ENCODE measurements around the gene WSB1. TPM values are rescaled to one million over a fixed set of nuclear protein-coding genes. Genes with fewer than 3 reads are reported as not detected.

Gene WSB1
- total and polyA plus RNA-seq, 4 donors: 26.6 to 86.2 (median 45.8) TPM

DNA sequence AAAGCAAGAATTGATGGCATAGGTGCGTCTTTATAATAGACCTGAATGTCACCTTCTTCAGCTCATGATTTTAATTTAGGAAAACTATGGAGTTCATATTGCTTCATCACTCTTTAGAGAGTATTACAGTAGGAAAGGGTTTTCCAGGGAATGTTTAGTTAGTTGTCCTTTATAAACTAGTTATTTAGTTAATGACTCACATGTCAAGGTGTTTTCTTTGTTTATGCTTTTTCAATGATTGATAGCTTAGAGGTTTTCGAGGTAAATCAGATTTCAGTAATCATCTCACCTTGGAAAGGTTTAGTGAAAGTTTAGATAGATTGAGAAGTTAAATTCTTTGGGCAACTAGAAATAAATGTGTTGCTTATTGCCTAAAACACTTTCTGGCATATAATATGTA lies 9.8 kb downstream of the WSB1 start:
- H3K27ac ChIP-seq (ENCODE audit: low read depth in 1 of 2, low read length in 2 of 2): no peak overlapping the region
- peaks cover 0 to 11% (median 1%) of the 10 kb centered on the region in 4 donors for H3K4me1 ChIP-seq (ENCODE audit: control insufficient read depth in 4 of 4, insufficient read depth in 4 of 4, low read length in 3 of 4)
- no peak for DNase-seq (ENCODE audit: low spot score)
- H3K36me3 ChIP-seq (ENCODE audit: control insufficient read depth in 4 of 4, insufficient read depth in 3 of 4, low read depth in 1 of 4, low read length in 3 of 4): peaks cover 0 to 21% (median 18%) of the 10 kb centered on the region in 4 donors
- no peak overlapping the region for H3K4me3 ChIP-seq (ENCODE audit: low read depth in 1 of 3, low read length in 3 of 3)
- H3K27me3 ChIP-seq (ENCODE audit: control insufficient read depth in 4 of 4, insufficient read depth in 4 of 4, low read length in 3 of 4): no peaks in the 10 kb centered on the region
- TF ChIP-seq, protein P1, sequence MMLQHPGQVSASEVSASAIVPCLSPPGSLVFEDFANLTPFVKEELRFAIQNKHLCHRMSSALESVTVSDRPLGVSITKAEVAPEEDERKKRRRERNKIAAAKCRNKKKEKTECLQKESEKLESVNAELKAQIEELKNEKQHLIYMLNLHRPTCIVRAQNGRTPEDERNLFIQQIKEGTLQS (IDR thresholded peaks at IDR 0.05): no peak
- TF ChIP-seq SP1 (IDR thresholded peaks at IDR 0.05) (no peak), NR2F2 (IDR thresholded peaks at IDR 0.05) (no peak), EGR1 (IDR thresholded peaks at IDR 0.05; ENCODE audit: low read depth in 2 of 2) (no peak), FOXA2 (IDR thresholded peaks at IDR 0.05) (no peak), JUND (IDR thresholded peaks at IDR 0.05) (no peak), GABPA (IDR thresholded peaks at IDR 0.05 in 1 of 2, conservative IDR thresholded peaks at IDR 0.05 in 1 of 2) (no peak), TAF1 (conservative IDR thresholded peaks at IDR 0.05) (no peak), FOXA1 (IDR thresholded peaks at IDR 0.05) (no peak), HNF4A (conservative IDR thresholded peaks at IDR 0.05) (no peak), HNF4G (IDR thresholded peaks at IDR 0.05) (no peak), RXRA (IDR thresholded peaks at IDR 0.05) (no peak), YY1 (IDR thresholded peaks at IDR 0.05) (no peak), RAD21 (IDR thresholded peaks at IDR 0.05) (no peak)
- TF ChIP-seq, protein P2, sequence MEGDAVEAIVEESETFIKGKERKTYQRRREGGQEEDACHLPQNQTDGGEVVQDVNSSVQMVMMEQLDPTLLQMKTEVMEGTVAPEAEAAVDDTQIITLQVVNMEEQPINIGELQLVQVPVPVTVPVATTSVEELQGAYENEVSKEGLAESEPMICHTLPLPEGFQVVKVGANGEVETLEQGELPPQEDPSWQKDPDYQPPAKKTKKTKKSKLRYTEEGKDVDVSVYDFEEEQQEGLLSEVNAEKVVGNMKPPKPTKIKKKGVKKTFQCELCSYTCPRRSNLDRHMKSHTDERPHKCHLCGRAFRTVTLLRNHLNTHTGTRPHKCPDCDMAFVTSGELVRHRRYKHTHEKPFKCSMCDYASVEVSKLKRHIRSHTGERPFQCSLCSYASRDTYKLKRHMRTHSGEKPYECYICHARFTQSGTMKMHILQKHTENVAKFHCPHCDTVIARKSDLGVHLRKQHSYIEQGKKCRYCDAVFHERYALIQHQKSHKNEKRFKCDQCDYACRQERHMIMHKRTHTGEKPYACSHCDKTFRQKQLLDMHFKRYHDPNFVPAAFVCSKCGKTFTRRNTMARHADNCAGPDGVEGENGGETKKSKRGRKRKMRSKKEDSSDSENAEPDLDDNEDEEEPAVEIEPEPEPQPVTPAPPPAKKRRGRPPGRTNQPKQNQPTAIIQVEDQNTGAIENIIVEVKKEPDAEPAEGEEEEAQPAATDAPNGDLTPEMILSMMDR (IDR thresholded peaks at IDR 0.05; ENCODE audit: low read depth, low read length, missing input control): no peak
- TF ChIP-seq, protein P3, sequence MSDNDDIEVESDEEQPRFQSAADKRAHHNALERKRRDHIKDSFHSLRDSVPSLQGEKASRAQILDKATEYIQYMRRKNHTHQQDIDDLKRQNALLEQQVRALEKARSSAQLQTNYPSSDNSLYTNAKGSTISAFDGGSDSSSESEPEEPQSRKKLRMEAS (IDR thresholded peaks at IDR 0.05): no peak
- TF ChIP-seq, protein P4, sequence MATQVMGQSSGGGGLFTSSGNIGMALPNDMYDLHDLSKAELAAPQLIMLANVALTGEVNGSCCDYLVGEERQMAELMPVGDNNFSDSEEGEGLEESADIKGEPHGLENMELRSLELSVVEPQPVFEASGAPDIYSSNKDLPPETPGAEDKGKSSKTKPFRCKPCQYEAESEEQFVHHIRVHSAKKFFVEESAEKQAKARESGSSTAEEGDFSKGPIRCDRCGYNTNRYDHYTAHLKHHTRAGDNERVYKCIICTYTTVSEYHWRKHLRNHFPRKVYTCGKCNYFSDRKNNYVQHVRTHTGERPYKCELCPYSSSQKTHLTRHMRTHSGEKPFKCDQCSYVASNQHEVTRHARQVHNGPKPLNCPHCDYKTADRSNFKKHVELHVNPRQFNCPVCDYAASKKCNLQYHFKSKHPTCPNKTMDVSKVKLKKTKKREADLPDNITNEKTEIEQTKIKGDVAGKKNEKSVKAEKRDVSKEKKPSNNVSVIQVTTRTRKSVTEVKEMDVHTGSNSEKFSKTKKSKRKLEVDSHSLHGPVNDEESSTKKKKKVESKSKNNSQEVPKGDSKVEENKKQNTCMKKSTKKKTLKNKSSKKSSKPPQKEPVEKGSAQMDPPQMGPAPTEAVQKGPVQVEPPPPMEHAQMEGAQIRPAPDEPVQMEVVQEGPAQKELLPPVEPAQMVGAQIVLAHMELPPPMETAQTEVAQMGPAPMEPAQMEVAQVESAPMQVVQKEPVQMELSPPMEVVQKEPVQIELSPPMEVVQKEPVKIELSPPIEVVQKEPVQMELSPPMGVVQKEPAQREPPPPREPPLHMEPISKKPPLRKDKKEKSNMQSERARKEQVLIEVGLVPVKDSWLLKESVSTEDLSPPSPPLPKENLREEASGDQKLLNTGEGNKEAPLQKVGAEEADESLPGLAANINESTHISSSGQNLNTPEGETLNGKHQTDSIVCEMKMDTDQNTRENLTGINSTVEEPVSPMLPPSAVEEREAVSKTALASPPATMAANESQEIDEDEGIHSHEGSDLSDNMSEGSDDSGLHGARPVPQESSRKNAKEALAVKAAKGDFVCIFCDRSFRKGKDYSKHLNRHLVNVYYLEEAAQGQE (IDR thresholded peaks at IDR 0.05): no peak
- TF ChIP-seq, protein P5, sequence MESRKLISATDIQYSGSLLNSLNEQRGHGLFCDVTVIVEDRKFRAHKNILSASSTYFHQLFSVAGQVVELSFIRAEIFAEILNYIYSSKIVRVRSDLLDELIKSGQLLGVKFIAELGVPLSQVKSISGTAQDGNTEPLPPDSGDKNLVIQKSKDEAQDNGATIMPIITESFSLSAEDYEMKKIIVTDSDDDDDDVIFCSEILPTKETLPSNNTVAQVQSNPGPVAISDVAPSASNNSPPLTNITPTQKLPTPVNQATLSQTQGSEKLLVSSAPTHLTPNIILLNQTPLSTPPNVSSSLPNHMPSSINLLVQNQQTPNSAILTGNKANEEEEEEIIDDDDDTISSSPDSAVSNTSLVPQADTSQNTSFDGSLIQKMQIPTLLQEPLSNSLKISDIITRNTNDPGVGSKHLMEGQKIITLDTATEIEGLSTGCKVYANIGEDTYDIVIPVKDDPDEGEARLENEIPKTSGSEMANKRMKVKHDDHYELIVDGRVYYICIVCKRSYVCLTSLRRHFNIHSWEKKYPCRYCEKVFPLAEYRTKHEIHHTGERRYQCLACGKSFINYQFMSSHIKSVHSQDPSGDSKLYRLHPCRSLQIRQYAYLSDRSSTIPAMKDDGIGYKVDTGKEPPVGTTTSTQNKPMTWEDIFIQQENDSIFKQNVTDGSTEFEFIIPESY (IDR thresholded peaks at IDR 0.05): no peak
- H3K9ac ChIP-seq (ENCODE audit: low read depth in 1 of 2, low read length in 2 of 2): no peak overlapping the region
- WGBS: 70% methylated on average over 2 of the region's 2 CpGs
- no peaks in the 10 kb centered on the region for H3K9me3 ChIP-seq (ENCODE audit: control insufficient read depth in 4 of 4, low read length in 3 of 4)

Data from liver (tissue), 9 donors.